Erythroblast (primary cell): Measurements from ENCODE around the gene MDFIC2.

Source experiments
- GATA1 ChIP-seq: IDR thresholded peaks from 2 replicates; pipeline ENCODE4 v1.6.1; 2011; ENCODE audit warnings: low read depth, mild to moderate bottlenecking, control low read depth, low read length, moderate library complexity
- POLR2A ChIP-seq: IDR thresholded peaks from 2 replicates; pipeline ENCODE4 v1.6.1; 2011; ENCODE audit warnings: mild to moderate bottlenecking, low read length

DNA sequence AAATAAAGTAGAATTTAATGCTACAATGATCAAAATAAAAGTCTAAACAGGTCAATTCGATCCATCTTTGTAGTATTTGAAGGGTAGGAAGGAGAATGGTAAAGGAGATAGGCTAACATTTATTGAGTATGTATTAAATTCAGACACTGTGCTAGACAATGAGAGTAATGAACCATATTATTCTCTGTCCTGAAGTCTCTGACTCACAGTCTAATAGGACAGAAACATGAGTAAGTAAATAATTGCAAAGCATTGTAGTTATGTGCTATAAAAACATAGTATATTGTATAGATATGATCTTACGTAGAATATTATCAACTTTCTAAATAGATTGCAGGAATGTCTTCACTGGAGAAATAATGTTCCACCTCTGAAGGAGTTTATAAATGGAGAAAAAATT lies 64.5 kb downstream of the MDFIC2 start:
- TF ChIP-seq POLR2A: no peak
- TF ChIP-seq GATA1: no peak
